Mesodermal cell (in vitro differentiated cells): Measurements from ENCODE around the gene ASF1B.

Experiments used
- H3K27ac ChIP-seq: 2 replicates; pipeline ENCODE4 v1.7.0; 2013; ENCODE audit warnings: mild to moderate bottlenecking, low read depth, low read length, moderate library complexity; ENCODE audit not compliant: severe bottlenecking
- H3K36me3 ChIP-seq: 2 replicates; pipeline ENCODE4 v1.7.1; 2013; ENCODE audit warnings: mild to moderate bottlenecking, low read length, moderate library complexity; ENCODE audit not compliant: control insufficient read depth, insufficient read depth
- H3K4me1 ChIP-seq: one replicate; pipeline ENCODE4 v1.7.1; 2013; ENCODE audit warnings: mild to moderate bottlenecking, low read length; ENCODE audit not compliant: insufficient read depth, control insufficient read depth, poor library complexity, severe bottlenecking
- H3K4me3 ChIP-seq: 2 replicates; pipeline ENCODE4 v1.7.0; 2013; ENCODE audit warnings: low read length, control low read depth, mild to moderate bottlenecking; ENCODE audit not compliant: insufficient read depth, poor library complexity, severe bottlenecking; ENCODE audit errors: extremely low read depth
- H3K9me3 ChIP-seq: 2 replicates; pipeline ENCODE4 v1.7.1; 2013; ENCODE audit warnings: mild to moderate bottlenecking, low read length, moderate library complexity; ENCODE audit not compliant: control insufficient read depth
- WGBS, 2 experiments: methylation state at CpG; one replicate each; pipeline ENCODE4 v1.1.5; 2013; ENCODE audit warnings: missing lambda C conversion rate in 2 of 2; ENCODE audit not compliant: insufficient coverage in 2 of 2; 5-methylcytosine and 5-hydroxymethylcytosine counted together

ASF1B gene

GRCh38 chr19:14116918-14117578 lies 19.3 kb downstream of the ASF1B start:
- no peak overlapping the region for H3K27ac ChIP-seq
- 1% methylated on average over 31 to 33 of the region's 33 CpGs for WGBS, 2 experiments

DNA sequence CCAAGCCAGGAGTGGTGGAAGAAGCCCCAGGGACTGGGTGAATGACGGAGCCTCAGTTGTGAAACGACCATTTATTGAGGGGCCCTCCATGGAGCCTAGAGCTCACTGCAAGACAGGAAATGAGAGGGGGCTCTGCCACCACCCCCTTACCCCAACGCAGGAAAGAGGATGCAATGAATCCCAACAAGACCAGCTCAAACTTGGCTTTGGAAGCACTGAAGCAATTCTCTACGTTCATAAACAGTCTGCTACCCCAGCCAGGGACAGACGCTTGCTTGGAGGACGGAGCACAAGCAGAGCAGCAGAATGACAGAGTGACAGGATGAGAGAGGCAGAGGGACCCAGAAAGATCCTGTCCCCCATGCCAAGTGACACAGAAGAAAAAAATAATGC lies 19.9 kb downstream of the ASF1B start:
- H3K27ac ChIP-seq: no peak overlapping the region

More at GRCh38 chr19:14116918-14117578, 19.3 kb downstream of the ASF1B start:
- Histone ChIP-seq H3K9me3 (no peaks in the 10 kb centered on the region), H3K4me3 (peak overlapping the region; percentile 94), H3K36me3 (peaks cover 14% of the 10 kb centered on the region), H3K4me1 (peaks cover 41% of the 10 kb centered on the region)

GRCh38 chr19:14115756-14116155 lies 20.6 kb downstream of the ASF1B start:
- WGBS, 2 experiments: 92 to 93% methylated on average over 5 of the region's 5 CpGs
- H3K27ac ChIP-seq: no peak overlapping the region
- H3K36me3 ChIP-seq: peaks cover 9% of the 10 kb centered on the region
- peak overlapping the region; percentile 94 for H3K4me3 ChIP-seq
- peaks cover 41% of the 10 kb centered on the region for H3K4me1 ChIP-seq
- H3K9me3 ChIP-seq: no peaks in the 10 kb centered on the region

More for the DNA sequence above, 19.9 kb downstream of the ASF1B start:
- 48 to 50% methylated on average over 2 to 6 of the region's 6 CpGs for WGBS, 2 experiments
- Histone ChIP-seq H3K4me3 (peak overlapping the region; percentile 94), H3K36me3 (peaks cover 13% of the 10 kb centered on the region), H3K9me3 (no peaks in the 10 kb centered on the region), H3K4me1 (peaks cover 41% of the 10 kb centered on the region)

DNA sequence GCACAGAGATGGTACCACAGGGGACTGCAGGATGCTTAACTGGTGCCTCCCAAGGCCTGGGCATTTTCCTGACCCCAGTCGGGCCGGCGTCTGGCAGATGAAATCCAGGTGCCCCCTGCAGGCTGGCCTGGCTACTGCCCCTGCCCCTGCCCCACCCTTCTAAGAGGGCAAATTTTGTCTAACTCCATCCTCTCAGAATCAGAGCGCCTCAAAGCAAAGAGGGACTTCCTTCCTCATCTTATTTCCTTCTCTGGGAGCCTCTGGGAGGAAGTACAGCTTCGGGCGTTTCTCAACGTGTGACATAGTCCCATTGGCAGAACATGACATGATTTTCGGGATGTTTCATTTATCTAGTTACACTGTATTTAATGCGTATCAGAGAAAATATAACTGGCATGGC lies 21.5 kb downstream of the ASF1B start:
- Histone ChIP-seq H3K4me1 (peaks cover 41% of the 10 kb centered on the region), H3K36me3 (peaks cover 5% of the 10 kb centered on the region), H3K4me3 (no peak overlapping the region), H3K9me3 (no peaks in the 10 kb centered on the region), H3K27ac (no peak overlapping the region)
- 62 to 66% methylated on average over 4 of the region's 9 CpGs for WGBS, 2 experiments

DNA sequence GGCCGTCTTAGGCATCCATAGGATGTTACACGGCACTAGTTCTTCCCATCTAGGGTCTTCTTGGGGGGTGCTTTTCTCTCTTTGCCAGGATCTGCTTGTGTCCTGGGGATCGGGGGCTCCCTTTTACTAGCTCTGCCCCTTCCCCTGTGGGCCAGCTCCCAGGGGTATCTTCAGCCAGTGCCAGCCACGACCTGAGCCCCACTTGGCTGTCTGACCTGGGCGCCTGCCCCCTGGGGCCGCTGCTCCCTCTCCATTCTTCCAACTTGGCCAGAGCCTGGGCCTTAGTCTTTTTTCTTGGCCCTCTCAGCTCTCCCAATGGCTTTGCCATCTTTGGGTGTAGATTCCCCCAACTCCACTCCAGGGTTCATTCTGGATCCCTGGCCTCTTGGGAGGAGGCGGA lies 21.9 kb downstream of the ASF1B start:
- H3K27ac ChIP-seq: no peak overlapping the region
- peaks cover 38% of the 10 kb centered on the region for H3K4me1 ChIP-seq
- peaks cover 4% of the 10 kb centered on the region for H3K36me3 ChIP-seq
- no peak overlapping the region for H3K4me3 ChIP-seq
- WGBS, 2 experiments: 90 to 96% methylated on average over 6 to 7 of the region's 7 CpGs
- no peaks in the 10 kb centered on the region for H3K9me3 ChIP-seq

- no peaks in the 10 kb centered on the region for H3K9me3 ChIP-seq
- no peak overlapping the region for H3K4me3 ChIP-seq
- peaks cover 32% of the 10 kb centered on the region for H3K4me1 ChIP-seq
- H3K36me3 ChIP-seq: peaks cover 4% of the 10 kb centered on the region
- WGBS, 2 experiments: 88 to 93% methylated on average over 15 to 18 of the region's 18 CpGs
- no peak overlapping the region for H3K27ac ChIP-seq
Observed at GRCh38 chr19:14113762-14114414, 22.5 kb downstream of the ASF1B start.

DNA sequence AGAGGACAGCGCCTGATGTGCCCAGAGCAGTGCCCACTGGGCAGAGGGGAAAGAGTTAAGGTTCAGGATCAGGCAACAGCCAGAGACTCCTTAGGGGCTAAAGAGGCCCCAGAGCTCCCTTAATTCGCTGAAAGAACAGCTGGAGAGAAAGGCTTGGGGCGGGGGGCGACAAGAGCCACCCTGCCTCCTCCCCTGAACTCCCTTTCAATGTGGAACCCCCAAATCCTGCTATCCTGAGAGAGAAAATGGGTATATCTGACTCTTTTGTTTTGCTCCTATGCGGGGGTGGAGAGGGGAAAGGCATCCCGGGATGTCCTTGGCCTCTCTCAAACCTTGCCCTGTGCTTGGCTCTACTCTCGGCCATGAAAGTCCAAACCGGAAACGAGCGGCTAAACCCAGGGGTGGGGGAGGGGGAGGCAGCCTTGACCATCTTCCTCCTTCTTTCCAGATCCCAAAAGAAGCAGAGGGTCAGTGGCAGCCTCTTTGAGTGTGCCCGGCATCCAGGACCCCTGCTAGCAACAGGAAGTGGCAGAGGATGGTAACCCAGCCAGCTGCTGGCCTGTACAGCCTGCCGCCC lies 23.5 kb downstream of the ASF1B start:
- H3K4me3 ChIP-seq: no peak overlapping the region
- H3K36me3 ChIP-seq: peaks cover 4% of the 10 kb centered on the region
- WGBS, 2 experiments: 52 to 73% methylated on average over 7 to 8 of the region's 12 CpGs
- H3K4me1 ChIP-seq: peaks cover 26% of the 10 kb centered on the region
- no peak overlapping the region for H3K27ac ChIP-seq
- H3K9me3 ChIP-seq: no peaks in the 10 kb centered on the region

DNA sequence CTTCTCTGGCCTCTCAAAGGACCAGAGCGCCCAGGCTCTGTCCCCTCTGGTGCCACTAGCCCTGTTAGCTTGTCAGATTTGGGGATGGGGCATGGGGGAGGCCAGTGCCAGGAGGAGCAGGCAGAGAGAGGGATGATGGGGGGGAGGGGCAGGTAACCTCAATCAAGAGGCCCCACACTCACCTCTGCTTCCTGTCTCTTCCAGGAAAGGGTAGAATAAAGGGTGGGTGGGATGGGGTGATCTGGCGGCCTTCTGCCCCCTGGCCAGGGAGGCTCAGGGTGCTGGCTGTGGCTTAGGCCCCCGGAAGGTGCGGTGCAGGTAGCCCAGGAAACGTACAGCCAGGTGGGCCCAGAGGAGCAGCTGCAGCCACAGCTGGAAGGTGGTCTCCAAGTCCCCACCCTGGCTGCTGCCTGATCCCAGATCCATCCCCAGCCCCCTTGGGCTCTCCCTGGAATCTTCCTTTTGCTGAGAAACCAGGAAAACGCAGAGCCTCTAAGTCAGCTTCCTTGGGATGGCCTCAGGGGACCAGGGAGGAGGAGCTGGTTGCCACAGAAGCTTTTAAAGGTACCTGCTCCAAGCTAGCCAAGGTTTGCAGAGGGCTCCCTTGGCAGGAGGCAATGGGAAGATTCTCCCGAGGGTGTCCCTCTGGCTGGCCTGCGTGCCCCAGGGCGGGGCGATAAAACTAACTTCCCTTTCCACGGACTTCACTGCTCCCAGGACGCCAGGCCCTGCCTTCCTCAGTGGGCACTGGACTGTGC lies 24.2 kb downstream of the ASF1B start:
- Histone ChIP-seq H3K4me1 (peaks cover 26% of the 10 kb centered on the region), H3K9me3 (no peaks in the 10 kb centered on the region), H3K4me3 (no peak overlapping the region), H3K27ac (no peak overlapping the region), H3K36me3 (peaks cover 7% of the 10 kb centered on the region)
- WGBS, 2 experiments: 74 to 83% methylated on average over 9 to 10 of the region's 12 CpGs

DNA sequence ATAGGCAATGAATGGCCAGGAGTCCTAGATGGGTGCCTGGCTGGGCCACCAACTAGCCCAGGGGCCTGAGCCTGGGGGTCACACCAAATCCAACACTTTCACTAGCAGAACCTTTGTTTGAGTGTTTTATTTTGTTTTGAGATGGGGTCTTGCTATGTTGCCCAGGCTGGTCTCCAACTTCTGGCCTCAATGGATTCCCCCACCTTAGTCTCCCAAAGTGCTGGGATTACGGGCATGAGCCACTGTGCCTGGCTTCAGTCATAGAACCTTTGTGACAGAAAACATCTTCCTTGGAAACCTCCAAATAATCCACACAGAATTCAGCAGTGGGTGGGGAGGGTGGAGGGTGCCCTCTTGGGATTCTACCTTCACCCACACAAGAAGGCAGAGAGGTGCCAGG lies 24.9 kb downstream of the ASF1B start:
- Histone ChIP-seq H3K36me3 (peaks cover 14% of the 10 kb centered on the region), H3K4me3 (no peak overlapping the region), H3K4me1 (peaks cover 23% of the 10 kb centered on the region), H3K27ac (no peak overlapping the region), H3K9me3 (no peaks in the 10 kb centered on the region)
- WGBS, 2 experiments: 80 to 100% methylated on average over 1 of the region's 1 CpG

DNA sequence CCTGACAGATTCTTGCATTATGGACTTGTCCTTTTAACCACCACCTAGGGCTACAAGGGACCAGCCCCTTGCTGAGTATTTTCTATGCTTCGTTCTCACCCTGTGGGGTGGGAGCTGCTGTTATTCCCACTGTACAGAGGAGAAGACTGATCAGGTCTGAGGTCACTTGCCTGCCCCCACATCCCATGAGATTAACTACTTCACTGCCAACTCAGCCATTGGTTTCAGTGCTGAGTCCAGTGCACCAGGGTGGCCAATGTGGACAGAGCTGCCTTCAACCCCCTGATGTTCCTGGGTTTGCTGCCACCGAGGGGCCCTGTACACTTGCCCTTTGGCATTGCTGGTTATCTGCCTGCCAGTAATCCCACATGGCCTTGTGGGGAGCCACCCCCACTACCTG lies 25.7 kb downstream of the ASF1B start:
- WGBS, 2 experiments: 86% methylated on average over 1 of the region's 2 CpGs; no CpG with 5 or more reads in 1 of the 2 experiments
- Histone ChIP-seq H3K9me3 (no peaks in the 10 kb centered on the region), H3K4me3 (no peak overlapping the region), H3K27ac (no peak overlapping the region), H3K36me3 (peaks cover 21% of the 10 kb centered on the region), H3K4me1 (peaks cover 16% of the 10 kb centered on the region)
